ENCODE data around the gene CCDC97.
"Not testable (repeated sequence)": the region's sequence is repeated elsewhere in the genome, so short reads cannot be mapped to it uniquely, and the experiment has no call there.

Gene CCDC97

DNA sequence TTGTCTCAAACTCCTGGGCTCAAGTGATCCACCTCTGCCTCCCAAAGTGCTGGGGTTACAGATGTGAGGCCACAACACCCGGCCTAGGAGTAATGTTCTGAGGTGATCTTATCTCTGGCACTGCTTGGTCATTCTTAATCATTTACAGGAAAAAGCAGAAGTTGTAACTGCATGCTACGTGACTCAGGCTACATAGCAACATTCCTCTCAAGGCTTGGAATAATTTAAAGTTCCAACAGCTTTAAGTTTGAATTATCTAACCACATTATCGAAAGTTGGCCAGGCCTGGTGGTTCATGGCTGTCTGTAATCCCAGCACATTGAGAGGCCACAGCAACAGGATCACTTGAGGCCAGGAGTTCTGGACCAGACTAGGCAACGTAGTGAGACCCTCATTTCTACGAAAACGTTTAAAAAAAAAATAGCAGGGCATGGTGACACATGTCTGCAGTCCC is 57.9 kb downstream of the CCDC97 start:
- DNase-seq, result no peak

DNA sequence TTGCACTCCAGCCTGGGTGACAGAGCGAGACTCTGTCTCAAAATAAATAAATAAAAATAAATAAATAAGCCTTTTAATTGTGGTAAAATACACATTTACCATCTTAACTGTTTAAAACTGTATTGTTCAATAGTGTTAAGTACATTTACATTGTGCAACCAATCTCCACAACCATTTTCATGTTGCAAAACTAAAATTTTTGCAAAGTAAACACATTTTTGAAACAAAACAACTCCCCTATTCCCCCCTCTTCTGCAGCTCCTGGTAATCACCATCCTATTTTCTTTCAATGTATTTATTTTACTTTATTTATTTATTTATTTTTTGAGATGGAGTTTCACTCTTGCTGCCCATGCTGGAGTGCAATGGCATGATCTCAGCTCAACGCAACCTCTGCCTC is 59.8 kb downstream of the CCDC97 start:
- no peak for DNase-seq

DNA sequence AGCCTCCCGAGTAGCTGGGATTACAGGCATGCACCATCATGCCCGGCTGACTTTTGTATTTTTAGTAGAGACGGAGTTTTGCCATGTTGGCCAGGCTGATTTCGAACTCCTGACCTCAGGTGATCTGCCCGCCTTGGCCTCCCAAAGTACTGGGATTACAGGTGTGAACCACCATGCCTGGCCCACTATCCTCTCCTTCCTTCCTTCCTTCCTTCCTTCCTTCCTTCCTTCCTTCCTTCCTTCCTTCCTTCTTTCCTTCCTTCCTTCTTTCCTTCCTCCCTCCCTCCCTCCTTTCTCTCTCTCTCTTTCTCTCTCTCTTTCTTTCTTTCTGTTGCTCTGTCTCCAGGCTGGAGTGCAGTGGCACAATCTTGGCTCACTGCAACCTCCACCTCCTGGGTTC is 61.1 kb downstream of the CCDC97 start:
- DNase-seq, result not testable (repeated sequence)

DNA sequence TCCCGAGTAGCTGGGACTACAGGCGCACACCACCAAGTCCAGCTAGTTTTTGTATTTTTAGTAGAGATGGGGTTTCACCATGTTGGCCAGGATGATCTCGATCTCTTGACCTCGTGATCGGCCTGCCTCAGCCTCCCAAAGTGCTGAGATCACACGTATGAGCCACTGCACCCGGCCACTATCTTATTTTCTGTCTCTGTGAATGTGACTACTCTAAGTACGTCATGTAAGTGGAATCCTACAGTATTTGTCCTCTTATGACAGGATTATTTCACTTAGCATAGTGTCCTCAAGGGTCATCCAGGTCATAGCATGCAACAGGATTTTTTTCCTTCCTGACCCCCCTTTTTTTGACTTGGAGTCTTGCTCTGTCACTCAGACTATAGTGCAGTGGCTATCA is 61.6 kb downstream of the CCDC97 start:
- DNase-seq, result no peak

DNA sequence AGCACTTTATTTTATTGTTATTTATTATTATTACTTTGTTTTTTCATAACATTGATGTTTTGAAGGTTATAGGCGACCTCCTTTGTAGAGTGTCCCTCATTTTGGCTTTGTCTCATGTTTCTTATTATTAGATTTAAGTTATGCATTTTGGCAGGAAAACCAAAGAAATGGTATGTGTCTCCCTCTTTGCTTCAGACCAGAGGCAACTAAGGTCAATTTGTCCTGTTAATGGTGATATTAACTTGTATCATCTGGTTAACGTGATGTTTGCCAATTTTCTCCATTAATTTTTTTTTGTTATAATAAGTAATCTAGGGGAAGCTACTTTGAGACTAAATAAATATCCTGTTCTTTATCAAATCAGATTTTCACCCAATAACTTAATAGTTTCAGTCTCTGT is 62.5 kb downstream of the CCDC97 start:
- DNase-seq, result no peak

DNA sequence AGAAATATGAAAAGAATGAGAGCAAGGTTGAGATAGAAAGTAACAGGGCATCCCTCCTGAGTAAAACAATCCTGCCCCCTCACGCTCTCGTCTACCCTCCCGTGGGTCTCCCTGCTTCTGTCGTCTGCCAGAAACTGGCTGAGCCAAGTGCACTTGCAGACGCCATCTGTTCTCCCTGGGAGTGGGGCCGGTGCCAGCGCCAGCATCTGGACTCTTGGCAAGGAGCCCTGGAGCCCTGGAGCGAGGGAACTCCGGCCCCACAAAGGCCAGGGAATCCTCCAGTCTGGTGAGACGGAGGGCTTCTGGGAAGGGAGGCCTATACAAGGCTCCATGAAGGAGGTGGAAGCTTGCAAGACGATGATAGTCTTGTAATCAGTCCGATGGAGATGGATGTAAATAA is 64.0 kb downstream of the CCDC97 start:
- no peak for DNase-seq
